HG03558 (cell line): ENCODE data around the gene APCDD1L.

ENCODE experiments used
- ATAC-seq: cut with Tn5 transposase; IDR thresholded peaks from one replicate; pipeline ENCODE4 v1.9.1; 2021; ENCODE audit warnings: moderate number of reproducible peaks; ENCODE audit not compliant: unreplicated experiment; ENCODE audit errors: extremely low read depth

The APCDD1L gene

GRCh38 chr20:58515233-58516212 lies at the start of gene APCDD1L:
TSS of gene APCDD1L (minus strand) at chr20:58515399. CDS start at chr20:58514707, 692 bp downstream.
- no peak for ATAC-seq

GRCh38 chr20:58559368-58559729 lies 44.1 kb upstream of the APCDD1L start:
- no peak for ATAC-seq

GRCh38 chr20:58558486-58559367 lies 43.5 kb upstream of the APCDD1L start:
- ATAC-seq: no peak

GRCh38 chr20:58557733-58558342 lies 42.6 kb upstream of the APCDD1L start:
- no peak for ATAC-seq

GRCh38 chr20:58556961-58557360 lies 41.8 kb upstream of the APCDD1L start:
- no peak for ATAC-seq

GRCh38 chr20:58555078-58555765 lies 40.0 kb upstream of the APCDD1L start:
- ATAC-seq: no peak

- no peak for ATAC-seq
Measured at GRCh38 chr20:58554541-58554940, 39.3 kb upstream of the APCDD1L start.

- ATAC-seq: no peak
Measured at GRCh38 chr20:58553841-58554240, 38.6 kb upstream of the APCDD1L start.

- ATAC-seq: no peak
Measured at GRCh38 chr20:58553166-58553696, 38.0 kb upstream of the APCDD1L start.

GRCh38 chr20:58552366-58552934 lies 37.3 kb upstream of the APCDD1L start:
- ATAC-seq: no peak

- no peak for ATAC-seq
Measured at GRCh38 chr20:58551631-58552030, 36.4 kb upstream of the APCDD1L start.

GRCh38 chr20:58550275-58551059 lies 35.3 kb upstream of the APCDD1L start:
- ATAC-seq: no peak

GRCh38 chr20:58549231-58550209 lies 34.3 kb upstream of the APCDD1L start:
- no peak for ATAC-seq

- ATAC-seq: no peak
Measured at GRCh38 chr20:58547623-58548475, 32.6 kb upstream of the APCDD1L start.

GRCh38 chr20:58546756-58547622 lies 31.8 kb upstream of the APCDD1L start:
- no peak for ATAC-seq

- ATAC-seq: no peak
Measured at GRCh38 chr20:58546416-58546711, 31.2 kb upstream of the APCDD1L start.
